Measurements from ENCODE around the gene VAMP5.

The VAMP5 gene

DNA sequence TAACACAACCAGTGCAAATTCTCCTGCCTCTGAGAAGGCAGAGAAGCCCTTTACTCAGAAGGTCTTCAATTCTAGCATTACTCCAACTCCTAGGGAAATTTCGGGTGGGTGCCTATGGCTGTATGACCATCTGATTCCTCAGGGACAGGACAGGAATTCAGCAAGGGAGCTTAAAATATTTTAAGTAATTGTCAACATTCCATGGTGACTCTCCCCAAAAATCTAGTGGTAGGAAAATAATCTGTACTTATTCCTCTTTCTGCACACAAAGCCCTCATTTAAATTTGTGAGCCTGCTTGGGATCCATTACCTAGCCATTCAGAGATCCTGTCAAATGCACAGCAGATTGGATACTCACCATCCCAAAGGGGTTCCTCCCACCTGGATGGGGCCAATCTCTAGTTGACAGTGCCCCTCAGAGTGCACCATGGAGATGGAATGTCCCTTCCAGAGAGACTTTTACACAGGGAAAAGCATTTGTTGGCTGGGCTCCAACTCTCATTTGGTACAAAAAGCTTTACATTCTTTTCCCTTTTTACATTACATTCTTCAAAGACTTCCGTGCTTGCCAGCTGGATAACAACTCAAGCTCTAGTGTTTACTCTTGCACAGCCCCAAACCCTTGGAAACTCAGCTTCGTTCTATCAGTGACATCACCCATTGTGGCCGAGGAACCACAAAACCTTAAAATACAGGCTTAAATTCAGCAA lies 21.3 kb downstream of the VAMP5 start:
- Histone ChIP-seq H3K9me3 (ENCODE audit: insufficient read depth, low read length, severe bottlenecking) (no peaks in the 10 kb centered on the region), H4K20me1 (ENCODE audit: insufficient read depth, low read length) (peaks cover 28% of the 10 kb centered on the region; the same call in 1 of the 2 replicates), H3K4me1 (ENCODE audit: insufficient read depth, low read length) (peaks cover 26% of the 10 kb centered on the region), H2AFZ (ENCODE audit: low read depth, low read length) (no peak overlapping the region), H3K4me2 (ENCODE audit: insufficient read depth, low read length) (no peak overlapping the region), H3K27ac (ENCODE audit: low read length) (no peak overlapping the region), H3K79me2 (ENCODE audit: insufficient read depth, low read length) (peaks cover 16% of the 10 kb centered on the region), H3K4me3 (ENCODE audit: low read depth in 1 of 2, low read length in 2 of 2) (no peak overlapping the region), H3K9ac (ENCODE audit: low read depth, low read length) (no peak overlapping the region), H3K27me3 (ENCODE audit: insufficient read depth, low read length, poor library complexity) (peaks cover 10% of the 10 kb centered on the region), H3K36me3 (ENCODE audit: insufficient read depth, low read length) (peaks cover 30% of the 10 kb centered on the region)
- no peak for DNase-seq
- ATAC-seq (ENCODE audit: insufficient read depth, low read depth), result no peak
- TF ChIP-seq, protein P1, sequence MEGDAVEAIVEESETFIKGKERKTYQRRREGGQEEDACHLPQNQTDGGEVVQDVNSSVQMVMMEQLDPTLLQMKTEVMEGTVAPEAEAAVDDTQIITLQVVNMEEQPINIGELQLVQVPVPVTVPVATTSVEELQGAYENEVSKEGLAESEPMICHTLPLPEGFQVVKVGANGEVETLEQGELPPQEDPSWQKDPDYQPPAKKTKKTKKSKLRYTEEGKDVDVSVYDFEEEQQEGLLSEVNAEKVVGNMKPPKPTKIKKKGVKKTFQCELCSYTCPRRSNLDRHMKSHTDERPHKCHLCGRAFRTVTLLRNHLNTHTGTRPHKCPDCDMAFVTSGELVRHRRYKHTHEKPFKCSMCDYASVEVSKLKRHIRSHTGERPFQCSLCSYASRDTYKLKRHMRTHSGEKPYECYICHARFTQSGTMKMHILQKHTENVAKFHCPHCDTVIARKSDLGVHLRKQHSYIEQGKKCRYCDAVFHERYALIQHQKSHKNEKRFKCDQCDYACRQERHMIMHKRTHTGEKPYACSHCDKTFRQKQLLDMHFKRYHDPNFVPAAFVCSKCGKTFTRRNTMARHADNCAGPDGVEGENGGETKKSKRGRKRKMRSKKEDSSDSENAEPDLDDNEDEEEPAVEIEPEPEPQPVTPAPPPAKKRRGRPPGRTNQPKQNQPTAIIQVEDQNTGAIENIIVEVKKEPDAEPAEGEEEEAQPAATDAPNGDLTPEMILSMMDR (IDR thresholded peaks at IDR 0.05; ENCODE audit: borderline replicate concordance, extremely low read depth, low read length, poor library complexity, severe bottlenecking), result no peak
- no peak for TF ChIP-seq EZH2 (IDR thresholded peaks at IDR 0.05; ENCODE audit: borderline replicate concordance, low read depth, low read length, severe bottlenecking)

DNA sequence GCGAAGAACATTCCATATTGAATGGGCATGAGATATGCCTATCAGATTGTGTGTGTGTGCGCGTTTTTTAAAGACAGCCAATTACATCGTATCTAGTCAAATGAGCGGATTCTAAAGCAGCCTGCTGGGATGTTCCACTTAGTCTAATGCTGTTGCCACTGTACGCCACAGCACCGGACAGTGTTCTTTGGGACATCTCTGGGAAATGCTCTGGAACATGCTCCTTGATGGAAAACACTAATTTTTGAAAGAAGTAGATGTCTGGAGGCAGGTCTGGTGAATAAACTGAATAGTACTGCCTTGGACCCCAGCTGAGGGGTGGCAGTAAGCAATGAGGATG lies 21.9 kb downstream of the VAMP5 start:
- peaks cover 10% of the 10 kb centered on the region for H3K27me3 ChIP-seq (ENCODE audit: insufficient read depth, low read length, poor library complexity)
- H3K36me3 ChIP-seq (ENCODE audit: insufficient read depth, low read length), result peaks cover 30% of the 10 kb centered on the region
- no peak for ATAC-seq (ENCODE audit: insufficient read depth, low read depth)
- peaks cover 31% of the 10 kb centered on the region for H3K4me1 ChIP-seq (ENCODE audit: insufficient read depth, low read length)
- no peak for DNase-seq
- H3K27ac ChIP-seq (ENCODE audit: low read length), result no peak overlapping the region
- no peak for TF ChIP-seq EZH2 (IDR thresholded peaks at IDR 0.05; ENCODE audit: borderline replicate concordance, low read depth, low read length, severe bottlenecking)
- TF ChIP-seq, protein P1 (IDR thresholded peaks at IDR 0.05; ENCODE audit: borderline replicate concordance, extremely low read depth, low read length, poor library complexity, severe bottlenecking), result no peak
- H3K9ac ChIP-seq (ENCODE audit: low read depth, low read length), result no peak overlapping the region
- peaks cover 28% of the 10 kb centered on the region; the same call in 1 of the 2 replicates for H4K20me1 ChIP-seq (ENCODE audit: insufficient read depth, low read length)
- H3K4me3 ChIP-seq (ENCODE audit: low read depth in 1 of 2, low read length in 2 of 2), result no peak overlapping the region
- H3K4me2 ChIP-seq (ENCODE audit: insufficient read depth, low read length), result no peak overlapping the region
- peaks cover 19% of the 10 kb centered on the region for H3K79me2 ChIP-seq (ENCODE audit: insufficient read depth, low read length)
- H3K9me3 ChIP-seq (ENCODE audit: insufficient read depth, low read length, severe bottlenecking), result no peaks in the 10 kb centered on the region
- no peak overlapping the region for H2AFZ ChIP-seq (ENCODE audit: low read depth, low read length)

DNA sequence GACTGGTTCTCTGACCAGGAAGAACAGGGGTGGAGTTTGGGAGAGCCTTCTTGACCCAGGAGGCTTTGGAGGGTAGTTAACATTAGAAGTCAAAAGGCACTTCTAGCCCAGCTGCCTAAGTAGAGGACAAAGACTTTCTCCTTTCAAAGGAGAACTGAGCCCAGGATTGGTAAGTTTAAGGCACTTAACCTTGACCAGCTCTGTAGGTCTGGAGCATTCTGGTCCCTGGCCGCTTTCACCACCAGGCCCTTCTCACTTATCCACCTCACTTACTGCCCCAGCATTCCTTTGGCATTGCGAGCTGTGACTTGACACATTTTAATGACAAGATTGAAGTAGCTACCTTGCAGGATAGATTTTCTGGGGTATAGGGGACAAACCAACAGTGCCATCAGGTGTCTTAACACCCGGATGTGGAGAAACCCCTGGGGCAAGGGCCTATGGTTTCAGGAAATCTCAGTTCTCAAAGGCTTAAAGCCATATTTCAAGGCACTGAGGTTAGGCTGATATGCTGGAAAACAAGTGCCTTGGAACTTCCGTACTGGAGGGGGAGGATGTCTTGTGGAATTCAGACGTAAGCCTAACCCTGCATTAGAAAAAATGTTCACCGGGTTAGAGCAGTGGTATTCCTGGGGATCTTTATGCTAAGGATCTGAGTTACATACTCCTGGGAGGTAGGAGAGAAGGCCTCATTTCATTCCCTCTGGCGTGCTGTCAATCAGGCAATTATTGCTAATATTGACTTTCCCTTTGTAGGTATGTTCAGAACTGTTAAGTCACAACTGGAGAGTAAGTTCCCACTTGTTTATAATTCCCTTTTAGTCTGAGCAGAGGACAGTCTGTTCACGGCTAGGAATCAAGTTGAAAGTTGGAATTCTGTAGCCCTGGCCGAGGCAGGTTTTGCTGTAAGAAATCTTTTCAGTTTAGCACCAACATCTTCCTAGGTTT lies 23.3 kb downstream of the VAMP5 start:
- Histone ChIP-seq H3K36me3 (ENCODE audit: insufficient read depth, low read length) (peaks cover 30% of the 10 kb centered on the region), H3K27me3 (ENCODE audit: insufficient read depth, low read length, poor library complexity) (peaks cover 8% of the 10 kb centered on the region), H3K9me3 (ENCODE audit: insufficient read depth, low read length, severe bottlenecking) (no peaks in the 10 kb centered on the region), H3K9ac (ENCODE audit: low read depth, low read length) (no peak overlapping the region), H3K4me3 (ENCODE audit: low read depth in 1 of 2, low read length in 2 of 2) (no peak overlapping the region), H3K27ac (ENCODE audit: low read length) (no peak overlapping the region), H3K4me2 (ENCODE audit: insufficient read depth, low read length) (no peak overlapping the region), H4K20me1 (ENCODE audit: insufficient read depth, low read length) (peaks cover 22% of the 10 kb centered on the region; the same call in 1 of the 2 replicates), H3K79me2 (ENCODE audit: insufficient read depth, low read length) (peaks cover 34% of the 10 kb centered on the region), H3K4me1 (ENCODE audit: insufficient read depth, low read length) (peaks cover 29% of the 10 kb centered on the region), H2AFZ (ENCODE audit: low read depth, low read length) (no peak overlapping the region)
- DNase-seq, result no peak
- TF ChIP-seq EZH2 (IDR thresholded peaks at IDR 0.05; ENCODE audit: borderline replicate concordance, low read depth, low read length, severe bottlenecking), result no peak
- TF ChIP-seq, protein P1 (IDR thresholded peaks at IDR 0.05; ENCODE audit: borderline replicate concordance, extremely low read depth, low read length, poor library complexity, severe bottlenecking), result no peak
- no peak for ATAC-seq (ENCODE audit: insufficient read depth, low read depth)
